ENCODE results near the gene C16orf92.

Gene C16orf92

DNA sequence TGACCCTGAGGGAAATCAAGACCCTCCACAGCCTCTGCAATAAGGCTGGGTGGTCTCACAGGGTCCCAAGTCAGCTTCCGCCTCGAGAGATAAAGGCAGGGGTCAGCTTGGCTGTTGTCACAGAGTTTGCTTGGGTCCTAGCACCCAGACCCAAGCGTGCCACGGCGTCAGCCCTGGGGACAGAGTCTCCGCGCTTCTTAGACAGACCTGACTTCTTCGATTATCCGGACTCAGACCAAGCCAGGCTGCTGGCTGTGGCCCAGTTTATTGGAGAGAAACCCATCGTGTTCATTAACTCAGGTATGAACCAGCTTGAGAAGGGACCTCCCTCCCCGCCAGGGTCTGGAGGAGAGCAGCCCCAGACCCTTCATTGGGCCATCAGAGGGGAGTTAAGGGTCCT is 588 bp downstream of the C16orf92 start:
- Histone ChIP-seq H3K4me1 (ENCODE audit: insufficient read depth, low read length) (no peaks in the 10 kb centered on the region), H3K36me3 (ENCODE audit: insufficient read depth, low read depth, low read length) (peaks cover 6% of the 10 kb centered on the region; the same call in 1 of the 2 replicates), H3K27me3 (ENCODE audit: insufficient read depth, low read length) (no peaks in the 10 kb centered on the region), H3K9me3 (ENCODE audit: insufficient read depth, low read depth, low read length) (no peaks in the 10 kb centered on the region), H3K27ac (ENCODE audit: low read length) (no peak overlapping the region), H3K4me3 (ENCODE audit: low read length) (no peak overlapping the region), H3K9ac (ENCODE audit: low read depth, low read length) (no peak overlapping the region)

DNA sequence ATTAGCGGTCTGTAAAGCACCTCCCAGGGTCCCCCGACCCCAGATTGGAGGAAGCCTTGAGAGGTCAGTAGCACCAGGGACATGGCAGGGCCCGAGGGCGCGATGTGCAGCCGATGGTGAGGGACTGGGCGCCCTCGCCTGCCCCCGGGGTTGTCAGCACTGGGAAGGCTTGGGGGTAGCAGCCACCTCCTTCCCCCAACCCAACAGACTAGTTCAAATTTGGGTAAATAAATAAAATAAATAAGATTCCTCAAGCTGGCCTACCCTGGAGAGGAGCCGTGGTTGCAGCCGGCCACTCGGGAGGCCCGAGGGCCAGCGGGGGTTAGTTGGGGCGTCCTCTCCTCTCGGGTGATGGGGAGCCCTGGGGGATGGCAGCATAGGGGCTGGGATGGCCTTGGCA is 1.5 kb downstream of the C16orf92 start:
- Histone ChIP-seq H3K9ac (ENCODE audit: low read depth, low read length) (no peak overlapping the region), H3K4me1 (ENCODE audit: insufficient read depth, low read length) (no peaks in the 10 kb centered on the region), H3K27me3 (ENCODE audit: insufficient read depth, low read length) (peaks cover 3% of the 10 kb centered on the region; the same call in 1 of the 2 replicates), H3K36me3 (ENCODE audit: insufficient read depth, low read depth, low read length) (peaks cover 6% of the 10 kb centered on the region; the same call in 1 of the 2 replicates), H3K27ac (ENCODE audit: low read length) (no peak overlapping the region), H3K4me3 (ENCODE audit: low read length) (no peak overlapping the region), H3K9me3 (ENCODE audit: insufficient read depth, low read depth, low read length) (no peaks in the 10 kb centered on the region)

DNA sequence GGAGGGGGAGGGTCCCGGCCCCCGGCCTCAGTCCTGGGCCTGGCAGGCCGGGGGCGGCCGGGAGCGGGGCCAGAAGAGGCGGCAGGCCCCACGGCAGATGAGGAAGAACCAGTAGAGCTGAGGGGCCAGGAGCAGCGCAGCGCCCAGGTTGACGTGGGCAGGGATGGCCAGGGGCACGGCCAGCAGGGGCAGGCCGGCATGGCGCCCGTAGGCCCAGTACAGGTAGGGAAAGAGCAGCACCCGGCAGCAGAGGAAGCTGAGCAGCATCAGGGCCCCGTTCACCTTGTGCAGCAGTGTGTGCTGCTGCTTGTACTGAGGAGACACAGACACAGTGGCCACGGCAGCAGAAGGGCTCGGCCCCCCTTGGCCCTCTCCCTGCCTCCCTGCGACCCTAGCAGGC is 2.2 kb downstream of the C16orf92 start:
- no peak overlapping the region for H3K9ac ChIP-seq (ENCODE audit: low read depth, low read length)
- H3K36me3 ChIP-seq (ENCODE audit: insufficient read depth, low read depth, low read length): peaks cover 6% of the 10 kb centered on the region; the same call in 1 of the 2 replicates
- peaks cover 10% of the 10 kb centered on the region for H3K27me3 ChIP-seq (ENCODE audit: insufficient read depth, low read length)
- peaks cover 3% of the 10 kb centered on the region; the same call in 1 of the 2 replicates for H3K4me1 ChIP-seq (ENCODE audit: insufficient read depth, low read length)
- no peak overlapping the region for H3K4me3 ChIP-seq (ENCODE audit: low read length)
- H3K27ac ChIP-seq (ENCODE audit: low read length): no peak overlapping the region
- H3K9me3 ChIP-seq (ENCODE audit: insufficient read depth, low read depth, low read length): no peaks in the 10 kb centered on the region

DNA sequence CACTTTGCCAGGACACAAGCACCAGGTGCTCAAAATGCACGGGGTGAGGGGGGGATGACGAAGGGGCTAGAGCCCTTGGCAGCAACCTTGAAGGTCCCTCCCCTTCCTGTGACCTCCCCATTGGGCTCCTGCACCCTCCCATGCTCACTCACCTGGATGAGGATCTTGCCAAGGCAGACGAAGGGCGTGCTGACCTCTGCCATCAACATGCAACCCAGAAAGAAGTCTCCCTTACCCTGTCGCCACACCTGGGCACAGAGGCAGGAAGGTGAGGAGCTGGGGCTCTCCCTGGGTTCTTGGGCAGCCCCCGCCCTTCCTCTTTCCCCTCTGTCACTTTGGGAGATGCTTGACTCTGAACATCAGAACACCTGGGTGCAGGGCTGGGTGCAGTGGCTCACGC is 2.6 kb downstream of the C16orf92 start:
- H3K27me3 ChIP-seq (ENCODE audit: insufficient read depth, low read length): peaks cover 13% of the 10 kb centered on the region
- H3K9me3 ChIP-seq (ENCODE audit: insufficient read depth, low read depth, low read length): no peaks in the 10 kb centered on the region
- H3K4me1 ChIP-seq (ENCODE audit: insufficient read depth, low read length): peaks cover 3% of the 10 kb centered on the region; the same call in 1 of the 2 replicates
- H3K27ac ChIP-seq (ENCODE audit: low read length): no peak overlapping the region
- H3K4me3 ChIP-seq (ENCODE audit: low read length): no peak overlapping the region
- peaks cover 6% of the 10 kb centered on the region; the same call in 1 of the 2 replicates for H3K36me3 ChIP-seq (ENCODE audit: insufficient read depth, low read depth, low read length)
- H3K9ac ChIP-seq (ENCODE audit: low read depth, low read length): no peak overlapping the region

DNA sequence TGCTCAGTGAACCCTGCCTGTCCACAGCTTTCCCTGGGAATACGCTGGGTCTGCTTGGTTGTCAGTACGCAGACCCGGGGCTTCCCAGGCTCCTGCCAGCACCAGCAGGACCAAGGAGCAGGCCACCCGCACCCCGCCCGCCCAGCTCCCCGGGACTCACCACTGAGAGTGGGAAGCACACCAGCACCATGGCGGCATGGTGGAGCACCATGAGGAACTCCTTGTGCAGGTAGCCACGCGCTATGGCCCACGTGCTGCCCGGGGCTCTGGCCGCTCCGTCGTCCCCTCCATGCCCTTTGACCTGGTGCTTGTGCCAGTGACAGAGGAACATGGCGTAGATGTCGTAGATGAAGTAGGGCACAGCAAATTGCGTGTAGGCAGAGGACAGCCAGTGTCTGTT is 3.5 kb downstream of the C16orf92 start:
- Histone ChIP-seq H3K36me3 (ENCODE audit: insufficient read depth, low read depth, low read length) (peaks cover 6% of the 10 kb centered on the region; the same call in 1 of the 2 replicates), H3K27me3 (ENCODE audit: insufficient read depth, low read length) (peaks cover 16% of the 10 kb centered on the region), H3K4me3 (ENCODE audit: low read length) (no peak overlapping the region), H3K9me3 (ENCODE audit: insufficient read depth, low read depth, low read length) (no peaks in the 10 kb centered on the region), H3K27ac (ENCODE audit: low read length) (no peak overlapping the region), H3K4me1 (ENCODE audit: insufficient read depth, low read length) (peaks cover 5% of the 10 kb centered on the region; the same call in 1 of the 2 replicates), H3K9ac (ENCODE audit: low read depth, low read length) (no peak overlapping the region)

DNA sequence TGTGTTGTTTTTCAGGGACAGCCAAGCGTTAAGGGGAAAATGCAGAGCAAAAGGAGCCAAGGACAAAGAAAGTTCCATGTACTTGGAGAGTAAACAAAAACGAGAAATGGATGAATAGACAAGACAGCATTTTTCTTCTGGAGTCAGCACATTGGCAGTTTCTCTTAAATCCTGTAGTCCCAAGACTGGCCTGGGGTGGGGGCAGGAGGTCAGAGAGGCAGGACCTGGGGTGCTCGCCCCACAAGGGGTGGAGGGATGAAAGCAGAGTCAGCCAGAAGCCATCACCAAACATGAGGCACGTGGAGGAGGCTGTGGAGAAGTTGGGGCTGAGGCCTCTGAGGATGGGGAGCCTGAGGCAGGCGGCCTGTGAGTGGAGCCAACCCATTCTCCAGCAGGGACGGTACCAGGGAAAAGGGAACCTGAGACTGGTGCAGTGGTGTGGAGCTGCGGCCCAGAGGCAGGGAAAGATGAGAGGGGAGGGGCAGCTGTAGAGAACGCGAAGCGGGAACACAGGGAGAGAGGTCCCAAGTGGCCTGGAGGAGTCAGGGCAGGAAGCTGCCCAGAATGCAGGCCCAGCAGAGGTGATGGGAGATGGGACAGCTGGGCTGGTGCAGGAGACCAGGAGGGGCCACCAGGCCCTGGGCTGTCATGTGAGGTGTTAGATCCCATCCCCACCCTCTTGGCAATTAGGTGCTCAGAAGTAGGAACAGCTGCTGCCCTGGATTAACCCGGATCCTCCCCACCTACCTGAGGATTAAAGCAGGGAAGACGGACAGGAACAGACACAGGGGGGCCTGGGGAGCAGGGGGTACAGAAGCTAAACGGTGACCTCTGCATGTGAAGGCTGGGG is 4.8 kb downstream of the C16orf92 start:
- Histone ChIP-seq H3K27me3 (ENCODE audit: insufficient read depth, low read length) (peaks cover 25% of the 10 kb centered on the region), H3K36me3 (ENCODE audit: insufficient read depth, low read depth, low read length) (peaks cover 6% of the 10 kb centered on the region; the same call in 1 of the 2 replicates), H3K4me3 (ENCODE audit: low read length) (no peak overlapping the region), H3K27ac (ENCODE audit: low read length) (no peak overlapping the region), H3K9ac (ENCODE audit: low read depth, low read length) (no peak overlapping the region), H3K4me1 (ENCODE audit: insufficient read depth, low read length) (peaks cover 11% of the 10 kb centered on the region; the same call in 1 of the 2 replicates), H3K9me3 (ENCODE audit: insufficient read depth, low read depth, low read length) (no peaks in the 10 kb centered on the region)

DNA sequence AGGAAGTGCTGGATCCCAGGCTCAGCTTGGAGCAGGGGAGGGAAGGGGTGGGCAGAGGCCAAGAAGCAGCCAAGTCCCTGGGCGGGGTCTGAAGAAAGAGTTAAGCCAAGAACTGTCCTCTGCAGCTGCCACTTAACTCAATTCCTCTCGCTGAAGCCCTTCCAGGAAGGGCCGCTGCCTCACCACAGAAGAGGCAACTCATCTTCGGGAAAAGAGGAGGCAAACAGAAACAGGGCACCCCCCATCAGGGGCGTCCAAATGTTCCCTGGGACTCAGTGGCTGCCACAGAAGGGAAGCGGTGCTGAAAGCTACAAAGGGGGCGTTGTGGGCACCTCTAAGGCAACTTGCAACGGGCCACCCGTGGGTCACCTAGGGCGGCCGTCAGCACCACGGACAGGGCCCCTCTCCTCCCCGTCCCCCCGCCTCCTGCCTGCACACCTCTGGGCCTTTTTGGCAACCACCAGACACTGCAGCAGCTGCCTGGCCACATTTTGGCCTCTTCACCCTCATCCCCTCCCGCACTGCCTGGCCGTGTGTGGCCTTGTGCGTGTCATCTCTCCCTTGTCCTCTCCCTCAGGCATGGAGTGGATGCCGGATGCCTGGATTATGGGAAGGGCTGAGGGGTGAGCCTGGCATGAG is 5.6 kb downstream of the C16orf92 start:
- H3K27ac ChIP-seq (ENCODE audit: low read length): no peak overlapping the region
- no peaks in the 10 kb centered on the region for H3K9me3 ChIP-seq (ENCODE audit: insufficient read depth, low read depth, low read length)
- H3K4me3 ChIP-seq (ENCODE audit: low read length): no peak overlapping the region
- H3K36me3 ChIP-seq (ENCODE audit: insufficient read depth, low read depth, low read length): peaks cover 6% of the 10 kb centered on the region; the same call in 1 of the 2 replicates
- H3K27me3 ChIP-seq (ENCODE audit: insufficient read depth, low read length): peaks cover 33% of the 10 kb centered on the region
- peaks cover 11% of the 10 kb centered on the region; the same call in 1 of the 2 replicates for H3K4me1 ChIP-seq (ENCODE audit: insufficient read depth, low read length)
- no peak overlapping the region for H3K9ac ChIP-seq (ENCODE audit: low read depth, low read length)

DNA sequence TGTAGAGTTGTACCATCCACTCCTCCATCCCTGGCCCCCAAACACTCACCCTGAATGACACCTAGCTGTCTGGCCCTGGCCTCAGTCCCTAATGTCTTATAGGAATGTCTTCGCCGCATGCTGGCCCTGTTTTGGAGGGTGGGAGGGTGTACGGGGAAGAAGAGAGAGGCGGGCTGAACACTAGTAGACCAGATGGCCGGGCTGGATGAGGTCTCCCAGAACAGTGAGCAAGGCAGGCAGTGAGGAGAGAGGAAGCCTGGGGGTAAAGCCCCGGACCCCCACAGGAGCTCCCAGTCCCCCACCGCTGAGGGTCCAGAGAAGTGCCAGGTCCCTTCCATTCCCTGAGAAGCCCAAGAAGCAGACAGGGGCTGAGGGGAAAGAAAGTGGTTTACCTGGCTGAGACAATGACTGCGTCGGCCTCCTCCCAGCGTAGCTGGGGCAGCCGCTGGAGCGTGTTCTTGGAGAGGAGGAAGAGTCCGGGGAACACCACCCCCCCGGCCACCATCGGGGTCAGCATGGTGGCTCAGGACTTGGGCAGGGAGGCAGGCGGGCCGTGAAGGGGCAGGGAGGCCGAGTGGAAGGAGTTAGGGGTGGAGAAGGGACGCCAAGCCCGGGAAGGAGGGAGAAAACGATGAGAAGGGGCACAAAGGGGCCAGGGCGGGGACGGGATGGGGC is 7.2 kb downstream of the C16orf92 start:
- H3K4me1 ChIP-seq (ENCODE audit: insufficient read depth, low read length): peaks cover 11% of the 10 kb centered on the region; the same call in 1 of the 2 replicates
- no peak overlapping the region for H3K27ac ChIP-seq (ENCODE audit: low read length)
- peak overlapping the region; percentile 73; the same call in 1 of the 2 replicates for H3K9ac ChIP-seq (ENCODE audit: low read depth, low read length)
- H3K9me3 ChIP-seq (ENCODE audit: insufficient read depth, low read depth, low read length): no peaks in the 10 kb centered on the region
- peak overlapping the region; percentile 77 for H3K4me3 ChIP-seq (ENCODE audit: low read length)
- H3K27me3 ChIP-seq (ENCODE audit: insufficient read depth, low read length): peaks cover 35% of the 10 kb centered on the region
- peaks cover 6% of the 10 kb centered on the region; the same call in 1 of the 2 replicates for H3K36me3 ChIP-seq (ENCODE audit: insufficient read depth, low read depth, low read length)

DNA sequence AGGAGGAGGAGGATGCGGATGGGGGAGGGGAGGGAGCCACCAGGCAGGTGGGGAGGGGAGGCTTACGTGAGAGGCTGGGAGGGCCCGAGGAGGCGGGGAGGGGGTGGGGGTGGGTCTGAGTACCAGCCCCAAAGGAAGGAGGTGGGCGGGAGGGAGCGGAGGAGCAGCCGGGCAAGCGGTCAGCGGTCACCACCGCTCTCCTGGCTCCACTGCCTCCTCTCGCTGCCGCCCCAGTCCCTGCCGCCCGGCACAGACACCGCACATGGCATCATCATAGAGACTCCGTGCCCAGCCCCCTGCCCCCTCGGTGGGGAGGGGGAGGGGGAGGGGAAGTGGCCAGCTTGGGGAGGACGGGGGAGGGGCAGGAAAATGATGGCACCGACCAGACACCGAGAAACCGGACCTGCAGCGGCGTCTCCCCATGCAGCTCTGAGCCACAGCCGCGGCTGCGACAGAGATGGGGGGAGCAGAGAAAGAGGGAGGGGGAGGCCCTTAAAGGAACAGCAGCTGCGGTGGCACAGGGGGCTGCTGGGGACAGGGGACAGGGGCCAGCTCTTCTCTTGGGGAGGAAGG is 7.9 kb downstream of the C16orf92 start, which contains the start of gene TLCD3B:
Gene TLCD3B, minus strand, starts transcription at position 431 of the 573 bp plus-strand sequence. CDS start 744 bp downstream, outside the sequence.
- no peaks in the 10 kb centered on the region for H3K9me3 ChIP-seq (ENCODE audit: insufficient read depth, low read depth, low read length)
- H3K4me3 ChIP-seq (ENCODE audit: low read length): peak within 1 kb of the TSS; percentile 77
- no peak within 1 kb of the TSS for H3K27ac ChIP-seq (ENCODE audit: low read length)
- peaks cover 41% of the 10 kb centered on the region for H3K27me3 ChIP-seq (ENCODE audit: insufficient read depth, low read length)
- H3K36me3 ChIP-seq (ENCODE audit: insufficient read depth, low read depth, low read length): 0 out of 2 replicates have a peak, but pooled peaks cover 3% of the 10 kb centered on the region
- peaks cover 11% of the 10 kb centered on the region; the same call in 1 of the 2 replicates for H3K4me1 ChIP-seq (ENCODE audit: insufficient read depth, low read length)
- peak within 1 kb of the TSS; percentile 73; the same call in 1 of the 2 replicates for H3K9ac ChIP-seq (ENCODE audit: low read depth, low read length)

DNA sequence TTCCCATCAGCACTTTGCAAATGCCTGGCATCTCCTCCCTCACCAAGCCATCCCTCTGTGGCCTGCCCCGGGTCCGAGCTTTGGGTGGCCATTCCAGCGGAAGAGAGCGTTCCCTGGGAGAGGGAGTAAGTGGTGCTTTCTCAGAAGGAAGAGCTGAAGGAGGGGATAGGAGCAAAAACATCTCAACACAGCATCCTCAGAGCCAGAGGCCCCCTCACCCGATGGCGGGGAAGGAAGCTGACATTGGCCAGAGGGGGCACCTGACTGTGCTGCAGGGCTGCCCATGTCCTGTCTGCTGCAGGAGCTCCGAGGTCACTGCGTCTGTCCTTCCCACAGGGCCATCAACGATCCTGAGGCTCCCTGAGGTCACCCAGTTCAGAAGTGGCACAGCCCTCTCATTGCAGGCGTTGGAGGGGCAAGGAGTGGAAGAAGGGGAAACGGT is 8.5 kb downstream of the C16orf92 start:
- Histone ChIP-seq H3K36me3 (ENCODE audit: insufficient read depth, low read depth, low read length) (0 out of 2 replicates have a peak, but pooled peaks cover 3% of the 10 kb centered on the region), H3K9ac (ENCODE audit: low read depth, low read length) (peak overlapping the region; percentile 56; the same call in 1 of the 2 replicates), H3K9me3 (ENCODE audit: insufficient read depth, low read depth, low read length) (no peaks in the 10 kb centered on the region), H3K4me3 (ENCODE audit: low read length) (peak overlapping the region; percentile 77), H3K27me3 (ENCODE audit: insufficient read depth, low read length) (peaks cover 46% of the 10 kb centered on the region), H3K4me1 (ENCODE audit: insufficient read depth, low read length) (peaks cover 11% of the 10 kb centered on the region; the same call in 1 of the 2 replicates), H3K27ac (ENCODE audit: low read length) (no peak overlapping the region)

All from iPS-20b (cell line).